GM12891 (cell line): ENCODE data around the gene SPECC1.

ENCODE experiments used
- POLR2A ChIP-seq: IDR thresholded peaks from 2 replicates; pipeline ENCODE4 v1.6.1; 2011; ENCODE audit warnings: low read depth, low read length, control low read depth
- POLR2AphosphoS5 ChIP-seq: IDR thresholded peaks from 2 replicates; pipeline ENCODE4 v1.6.1; 2011; ENCODE audit warnings: low read depth, low read length, control low read depth
- POU2F2 ChIP-seq: IDR thresholded peaks from 2 replicates; pipeline ENCODE4 v1.6.1; 2011; ENCODE audit warnings: low read depth, mild to moderate bottlenecking, control low read depth, low read length, moderate library complexity
- SPI1 ChIP-seq: IDR thresholded peaks from 2 replicates; pipeline ENCODE4 v1.6.1; 2011; ENCODE audit warnings: low read depth, low read length, control low read depth
- TAF1 ChIP-seq: IDR thresholded peaks from 2 replicates; pipeline ENCODE4 v1.6.1; 2011; ENCODE audit warnings: low read depth, low read length, control low read depth

- TF ChIP-seq POLR2A (no peak), POLR2AphosphoS5 (no peak), TAF1 (no peak), POU2F2 (no peak), SPI1 (no peak)
Observed at GRCh38 chr17:20211246-20211645, 202.1 kb downstream of the SPECC1 start.
